Central memory CD4-positive, alpha-beta T cell (primary cell): ENCODE results near the gene STING1.
A peak's percentile ranks its signal among the peaks of the same experiment; 100 is the strongest.
"Not testable (repeated sequence)": the region's sequence is repeated elsewhere in the genome, so short reads cannot be mapped to it uniquely, and the experiment has no call there.

Experiments used
- DNase-seq: peaks from one replicate; pipeline ENCODE4 v3.0.0; 2022

STING1 gene

DNA sequence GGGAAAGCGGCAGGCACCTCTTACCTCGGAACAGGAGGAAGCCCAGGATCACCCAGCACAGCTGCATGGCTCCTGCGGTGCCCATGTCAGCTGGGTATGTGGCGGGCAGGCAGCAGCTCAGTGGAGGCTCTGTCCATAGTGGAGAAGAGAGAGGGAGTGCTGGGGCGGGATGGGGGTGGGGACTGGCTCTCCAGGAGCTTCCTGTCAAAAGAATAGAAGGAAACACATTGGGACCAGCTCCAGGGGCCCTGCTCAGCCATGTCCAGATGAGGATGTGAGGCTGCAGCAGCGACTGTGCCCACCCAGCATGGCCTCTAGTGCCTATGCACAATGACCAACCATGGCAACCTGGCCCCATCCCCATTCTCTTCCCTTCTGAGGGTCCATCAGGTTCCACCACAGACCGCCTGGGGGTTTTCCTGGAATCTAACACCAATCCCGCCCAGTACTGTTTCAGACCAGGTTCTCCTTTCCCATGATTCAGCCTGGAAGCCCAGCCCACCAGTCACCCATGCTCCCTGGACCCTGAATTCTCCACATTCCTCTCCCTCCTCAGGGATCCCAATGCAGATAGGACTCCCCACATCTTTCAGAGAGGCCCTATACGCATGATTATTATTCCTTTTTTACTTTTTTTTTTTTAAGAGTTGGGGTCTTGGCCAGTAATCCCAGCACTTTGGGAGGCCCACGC lies 19.8 kb downstream of the STING1 start, which contains the start of gene ECSCR:
ECSCR (minus strand) TSS at position 158 of the 691 bp plus-strand sequence; CDS start at position 85, 73 bp downstream.
- DNase-seq: no peak

GRCh38 chr5:139461698-139462097 lies 20.9 kb downstream of the STING1 start:
- no peak for DNase-seq

- no peak for DNase-seq
Measured at GRCh38 chr5:139461176-139461575, 21.4 kb downstream of the STING1 start.

DNA sequence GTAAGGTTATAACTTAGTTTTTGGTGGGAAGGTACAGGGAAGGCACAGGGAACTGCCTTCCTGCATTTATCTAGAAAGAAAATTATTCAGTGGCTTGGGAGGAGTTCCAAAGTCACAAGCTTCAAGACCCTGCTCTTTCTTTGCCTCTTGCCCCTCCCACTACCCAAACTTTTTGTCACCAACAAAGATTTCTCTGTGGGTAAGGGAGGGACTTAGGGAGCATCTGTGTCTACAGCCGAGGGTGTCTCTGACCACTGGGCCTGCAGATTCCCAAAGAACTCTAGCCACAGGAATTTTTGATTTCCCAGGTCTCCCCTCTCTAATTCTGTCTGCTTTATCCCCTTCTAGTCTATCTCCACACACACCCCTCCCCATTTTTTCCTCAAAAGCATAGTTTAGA lies 22.1 kb downstream of the STING1 start:
- no peak for DNase-seq

DNA sequence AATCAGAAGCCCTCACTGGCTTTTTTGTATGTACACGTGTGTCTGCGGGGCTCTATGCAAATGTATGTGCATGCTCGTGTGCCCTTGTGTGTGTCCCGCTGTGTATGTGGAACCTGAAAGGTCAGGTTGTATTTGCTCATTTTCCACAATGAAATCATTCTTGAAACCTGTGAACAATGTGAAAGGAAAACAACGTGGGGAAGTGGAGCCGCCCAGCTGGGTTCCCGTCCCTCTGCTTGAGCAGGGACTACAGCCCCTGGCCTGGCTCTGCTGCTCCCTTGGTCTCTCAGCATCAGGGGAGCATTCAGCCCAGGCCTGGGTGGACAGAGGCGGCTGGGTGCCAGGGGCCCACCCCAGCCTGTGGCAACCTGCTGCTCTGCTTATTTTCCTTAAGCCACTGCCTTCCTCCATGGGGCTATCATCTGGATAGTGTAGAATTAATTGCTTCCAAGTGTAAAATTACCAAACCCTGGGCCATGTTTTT lies 23.1 kb downstream of the STING1 start:
- no peak for DNase-seq

DNA sequence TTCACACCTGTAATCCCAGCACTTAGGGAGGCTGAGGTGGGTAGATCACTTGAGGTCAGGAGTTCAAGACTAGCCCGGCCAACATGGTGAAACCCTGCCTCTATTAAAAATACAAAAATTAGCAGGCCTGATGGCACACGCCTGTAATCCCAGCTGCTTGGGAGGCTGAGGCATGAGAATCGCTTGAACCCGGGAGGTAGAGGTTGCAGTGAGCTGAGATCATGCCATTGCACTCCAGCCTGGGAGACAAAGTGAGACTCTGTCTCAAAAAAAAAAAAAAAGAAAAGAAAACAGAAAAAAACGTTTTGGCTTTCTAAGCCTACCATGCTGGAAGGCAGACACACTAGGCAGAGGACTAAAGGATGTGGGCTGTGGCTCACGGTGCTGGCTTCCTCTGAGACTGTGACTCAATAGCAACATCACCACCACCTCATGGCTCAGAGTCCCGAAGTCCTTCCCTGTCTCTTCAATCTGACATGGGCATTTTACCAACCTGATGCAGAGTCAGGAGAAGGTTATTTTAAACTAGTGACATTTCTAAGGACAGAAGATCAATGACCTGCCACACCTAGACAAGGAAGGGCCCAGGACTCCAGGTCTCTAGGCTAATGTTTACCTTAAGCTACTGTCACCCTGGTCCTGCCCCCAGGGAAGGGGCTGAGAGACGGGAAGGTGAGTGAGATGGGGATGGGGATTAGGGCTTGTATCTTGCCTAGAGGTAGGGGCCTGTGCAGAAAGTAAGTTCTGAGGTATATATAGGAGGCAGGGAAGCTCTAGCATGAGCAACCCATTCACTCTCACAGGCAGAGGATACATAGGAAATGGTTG lies 23.8 kb downstream of the STING1 start:
- peak; percentile 89 for DNase-seq

DNA sequence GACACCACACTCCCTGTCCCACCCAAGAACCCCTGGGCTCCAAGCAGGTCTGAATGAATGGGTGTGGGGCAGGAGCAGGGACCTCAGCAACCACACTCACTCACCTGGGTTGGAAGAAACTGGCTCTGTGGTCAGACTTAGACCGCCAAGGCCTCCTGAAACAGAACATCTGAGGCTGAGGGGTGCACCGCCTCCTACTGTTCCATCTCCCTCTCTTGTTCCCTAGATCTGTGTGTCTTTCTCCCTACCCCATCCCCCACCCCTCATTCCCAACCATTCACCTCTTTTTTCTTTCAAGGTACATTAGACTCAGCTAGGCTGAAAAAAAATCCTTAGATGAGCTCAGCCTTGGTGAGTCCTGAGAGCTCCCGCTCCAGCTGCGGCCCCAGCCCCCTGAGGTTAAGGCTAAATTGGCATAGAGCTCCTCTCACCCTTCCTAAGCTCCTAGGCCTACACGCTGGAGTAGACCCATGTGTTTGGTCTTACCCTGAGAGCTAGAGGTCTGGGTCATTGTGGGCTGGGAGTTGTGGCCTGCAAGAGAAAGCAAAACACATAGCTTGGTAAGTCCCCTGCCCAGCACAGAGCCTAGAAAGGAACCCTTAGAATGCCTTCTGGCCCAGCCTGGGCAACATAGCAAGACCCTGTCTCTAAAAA lies 24.8 kb downstream of the STING1 start:
- no peak for DNase-seq

DNA sequence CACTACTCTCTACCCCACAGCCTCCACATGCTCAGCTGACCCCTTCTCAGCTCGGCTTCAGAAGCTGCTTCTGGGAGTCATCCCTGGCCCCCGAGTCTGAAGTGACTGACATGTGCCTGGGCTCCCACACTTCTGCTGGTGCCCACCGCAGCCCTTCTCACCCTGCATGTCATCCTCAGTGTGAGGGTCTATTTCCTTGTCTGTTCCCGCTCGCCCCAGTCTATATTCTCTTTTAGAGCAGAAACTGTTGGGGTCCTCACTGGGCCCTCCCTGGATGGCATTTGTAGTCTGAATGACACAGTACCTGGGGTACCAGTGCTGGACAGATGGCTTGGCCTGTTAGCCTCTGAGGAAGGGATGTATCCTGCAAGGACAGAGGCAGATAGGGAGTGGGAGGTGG lies 25.3 kb downstream of the STING1 start:
- no peak for DNase-seq

- no peak for DNase-seq
Measured at GRCh38 chr5:139456776-139457175, 25.8 kb downstream of the STING1 start.

DNA sequence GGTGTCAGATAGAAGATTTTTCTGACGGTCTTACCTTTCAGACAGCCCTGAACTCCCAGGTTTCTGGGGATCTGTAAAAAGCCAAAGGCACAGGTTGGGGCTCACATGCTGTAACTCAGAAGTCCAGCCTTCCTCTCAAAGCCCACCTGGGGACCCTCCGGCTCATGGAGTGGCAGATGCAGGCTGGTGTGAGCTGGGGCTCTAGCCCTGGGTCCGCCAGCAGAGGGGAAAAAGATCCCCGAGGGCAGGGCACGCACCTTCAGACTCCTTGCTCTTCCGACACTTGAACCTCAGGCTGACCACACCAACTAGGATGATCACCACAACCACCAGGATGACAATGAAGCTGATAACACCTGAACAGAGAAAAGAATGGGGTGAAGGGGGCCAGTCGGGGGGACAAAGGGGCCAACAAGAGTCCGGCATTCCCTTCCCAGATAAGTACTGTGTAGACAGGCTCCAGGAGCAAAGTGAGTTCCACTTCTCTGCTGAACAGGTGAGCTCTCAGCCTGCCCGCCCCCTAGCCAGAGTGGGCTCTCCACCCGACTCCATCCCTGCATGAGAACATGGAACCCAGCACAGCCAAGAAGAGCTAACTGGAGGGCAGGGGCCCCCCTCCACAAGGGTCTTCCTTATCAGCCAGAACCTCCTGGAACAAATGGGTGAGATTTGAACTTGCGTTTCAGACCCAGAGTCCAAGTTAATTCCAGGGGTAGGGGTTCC lies 27.8 kb downstream of the STING1 start:
- DNase-seq: no peak

- no peak for DNase-seq
Measured at GRCh38 chr5:139453683-139454567, 28.6 kb downstream of the STING1 start.

GRCh38 chr5:139451878-139452660 lies 30.5 kb downstream of the STING1 start:
- no peak for DNase-seq

GRCh38 chr5:139451176-139451575 lies 31.4 kb downstream of the STING1 start:
- no peak for DNase-seq

DNA sequence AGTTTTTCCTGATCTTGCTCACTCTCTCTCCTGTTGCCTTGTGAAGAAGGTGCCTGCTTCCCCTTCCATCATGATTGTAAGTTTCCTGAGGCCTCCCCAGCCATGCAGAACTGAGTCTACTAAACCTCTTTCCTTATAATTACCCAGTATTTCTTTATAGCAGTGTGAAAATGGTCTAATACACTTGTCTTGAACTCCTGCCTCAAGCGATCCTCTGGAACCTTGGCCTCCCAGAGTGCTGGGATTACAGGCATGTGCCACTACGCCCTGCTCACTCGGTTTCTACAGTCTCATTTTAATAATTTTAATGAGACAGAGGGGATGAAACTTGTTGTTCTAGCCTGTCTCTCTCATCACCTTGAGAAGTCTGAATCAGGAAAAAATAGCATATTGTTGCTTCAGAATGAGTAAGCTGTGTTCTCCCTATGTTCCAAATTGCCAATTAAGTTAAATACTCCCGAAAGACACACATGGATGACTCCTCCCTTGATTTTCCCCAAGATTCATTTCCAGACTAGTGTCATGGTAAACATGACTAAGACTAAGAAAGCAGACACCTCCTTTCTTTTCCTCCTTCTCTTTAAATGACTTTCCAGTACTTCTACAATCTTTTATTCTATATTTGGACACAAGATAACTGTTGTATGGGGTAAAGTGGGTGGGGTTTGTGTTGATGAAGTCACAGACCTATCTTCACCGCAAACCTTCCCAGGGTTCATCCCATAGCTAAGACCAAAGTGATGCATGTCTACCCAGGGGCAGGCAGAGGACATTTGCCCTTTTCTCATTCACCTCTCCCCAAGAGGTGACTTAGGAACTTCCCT lies 35.4 kb downstream of the STING1 start:
- DNase-seq: no peak

- no peak for DNase-seq
Measured at GRCh38 chr5:139445325-139446170, 37.0 kb downstream of the STING1 start.

GRCh38 chr5:139443831-139444453 lies 38.6 kb downstream of the STING1 start:
- DNase-seq: peak; percentile 63

GRCh38 chr5:139440416-139440815 lies 42.1 kb downstream of the STING1 start:
- not testable (repeated sequence) for DNase-seq
